Measurements from ENCODE around the gene ATP5PO.

The ATP5PO gene

DNA sequence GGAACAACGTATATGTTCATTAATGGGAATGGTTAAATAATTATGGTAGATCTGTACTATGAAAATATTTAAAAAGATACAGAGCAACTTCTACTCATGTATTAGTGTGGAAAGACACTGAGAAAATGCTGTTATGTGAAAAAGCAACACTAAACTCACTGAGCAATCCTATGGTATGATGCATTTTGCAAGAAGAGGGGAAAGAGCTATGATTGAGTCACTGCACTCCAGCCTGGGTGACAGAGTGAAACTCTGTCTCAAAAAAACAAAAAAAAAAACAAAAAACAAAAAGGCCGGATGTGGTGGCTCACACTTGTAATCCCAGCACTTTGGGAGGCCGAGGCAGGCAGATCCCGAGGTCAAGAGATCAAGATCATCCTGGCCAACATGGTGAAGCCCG is 44.4 kb downstream of the ATP5PO start:
- TF ChIP-seq, protein P1, sequence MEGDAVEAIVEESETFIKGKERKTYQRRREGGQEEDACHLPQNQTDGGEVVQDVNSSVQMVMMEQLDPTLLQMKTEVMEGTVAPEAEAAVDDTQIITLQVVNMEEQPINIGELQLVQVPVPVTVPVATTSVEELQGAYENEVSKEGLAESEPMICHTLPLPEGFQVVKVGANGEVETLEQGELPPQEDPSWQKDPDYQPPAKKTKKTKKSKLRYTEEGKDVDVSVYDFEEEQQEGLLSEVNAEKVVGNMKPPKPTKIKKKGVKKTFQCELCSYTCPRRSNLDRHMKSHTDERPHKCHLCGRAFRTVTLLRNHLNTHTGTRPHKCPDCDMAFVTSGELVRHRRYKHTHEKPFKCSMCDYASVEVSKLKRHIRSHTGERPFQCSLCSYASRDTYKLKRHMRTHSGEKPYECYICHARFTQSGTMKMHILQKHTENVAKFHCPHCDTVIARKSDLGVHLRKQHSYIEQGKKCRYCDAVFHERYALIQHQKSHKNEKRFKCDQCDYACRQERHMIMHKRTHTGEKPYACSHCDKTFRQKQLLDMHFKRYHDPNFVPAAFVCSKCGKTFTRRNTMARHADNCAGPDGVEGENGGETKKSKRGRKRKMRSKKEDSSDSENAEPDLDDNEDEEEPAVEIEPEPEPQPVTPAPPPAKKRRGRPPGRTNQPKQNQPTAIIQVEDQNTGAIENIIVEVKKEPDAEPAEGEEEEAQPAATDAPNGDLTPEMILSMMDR (IDR thresholded peaks at IDR 0.05) = no peak

DNA sequence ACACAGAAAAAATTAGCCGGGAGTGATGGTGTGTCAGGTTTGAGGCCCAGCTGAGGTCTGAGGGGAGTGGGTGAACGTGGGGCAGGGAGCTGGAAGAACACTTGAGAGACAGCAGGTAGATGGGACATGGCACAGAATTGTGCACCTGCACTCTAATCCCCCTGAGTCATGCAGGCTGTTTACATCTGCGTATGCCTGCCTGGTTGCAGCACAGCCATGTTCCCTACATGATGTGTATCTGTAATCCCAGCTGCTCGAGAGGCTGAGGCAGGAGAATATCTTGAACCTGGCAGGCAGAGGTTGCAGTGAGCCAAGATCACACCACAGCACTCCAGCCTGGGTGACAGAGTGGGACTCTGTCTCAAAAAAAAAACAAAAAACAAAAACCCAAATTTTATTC is 44.8 kb downstream of the ATP5PO start:
- TF ChIP-seq, protein P1 (IDR thresholded peaks at IDR 0.05) = no peak

- TF ChIP-seq, protein P1 (IDR thresholded peaks at IDR 0.05) = no peak
Observed at GRCh38 chr21:33869873-33870272, 45.7 kb downstream of the ATP5PO start.

DNA sequence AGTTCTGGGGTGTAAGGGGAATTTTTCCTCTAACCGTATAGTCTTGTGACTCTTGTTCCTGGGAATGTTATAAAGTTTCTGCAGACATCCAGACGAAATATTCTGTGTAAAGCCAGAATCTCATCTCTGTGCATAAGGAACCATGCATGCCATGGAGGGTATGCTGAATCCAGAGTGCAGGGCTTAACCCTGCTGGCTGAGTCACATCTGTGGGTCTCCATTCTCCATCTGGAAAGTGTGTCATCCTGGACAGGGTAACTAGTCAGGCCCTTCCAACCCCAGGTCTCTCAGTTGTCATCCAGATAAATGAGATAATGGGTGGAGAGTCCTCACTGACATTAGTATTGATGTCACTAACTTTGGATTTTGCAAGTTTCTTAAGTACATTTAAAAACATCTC is 48.8 kb downstream of the ATP5PO start:
- TF ChIP-seq, protein P1 (IDR thresholded peaks at IDR 0.05) = no peak

DNA sequence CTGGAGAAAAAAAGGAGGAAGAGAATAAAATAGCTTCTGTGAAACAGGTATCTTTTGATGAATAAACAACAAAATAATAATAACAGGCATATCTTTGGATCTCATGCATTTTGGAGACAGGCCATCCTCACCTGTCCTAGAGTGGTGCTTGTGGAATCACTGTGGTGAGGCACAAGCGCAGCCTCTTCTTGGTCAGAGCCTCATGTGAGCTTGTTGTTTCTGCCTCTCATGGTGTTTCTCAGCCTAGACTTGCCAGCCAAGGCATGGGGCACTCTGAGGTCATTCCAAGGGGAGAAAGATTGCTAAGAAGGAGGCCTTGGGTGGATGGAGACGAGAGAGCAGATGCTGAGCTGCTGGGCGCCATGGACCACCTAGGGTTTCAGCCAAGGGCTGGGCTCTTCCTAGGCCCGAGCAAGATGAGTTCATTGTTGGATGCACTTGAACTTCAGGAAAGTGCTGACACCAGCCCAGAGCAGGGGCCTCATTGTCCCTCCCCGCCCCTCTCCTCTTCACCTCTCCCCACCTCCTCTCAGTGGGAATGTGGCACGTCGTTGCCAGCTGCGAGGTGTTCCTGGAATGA is 49.5 kb downstream of the ATP5PO start:
- TF ChIP-seq, protein P1 (IDR thresholded peaks at IDR 0.05) = no peak

- TF ChIP-seq, protein P1 (IDR thresholded peaks at IDR 0.05) = no peak
Observed at GRCh38 chr21:33865176-33865575, 50.4 kb downstream of the ATP5PO start.

- TF ChIP-seq, protein P1 (IDR thresholded peaks at IDR 0.05) = no peak
Observed at GRCh38 chr21:33864150-33864549, 51.5 kb downstream of the ATP5PO start.

- TF ChIP-seq, protein P1 (IDR thresholded peaks at IDR 0.05) = no peak
Observed at GRCh38 chr21:33861125-33861524, 54.5 kb downstream of the ATP5PO start.

All from LNCAP (cell line).